Common myeloid progenitor, CD34-positive (primary cell): ENCODE data around the gene PAXIP1.

ENCODE experiments used
- CTCF ChIA-PET: fragments of 350-600 bp; sonication (Branson Sonifier 250); formaldehyde crosslinking; loops from one replicate; lab custom pipeline; 2021; ENCODE audit warnings: antibody characterized with exemption; lab: Charles Lee
- POLR2A ChIA-PET: fragments of 350-600 bp; sonication (Branson Sonifier 250); formaldehyde crosslinking; loops from one replicate; lab custom pipeline; 2021; ENCODE audit warnings: antibody characterized with exemption; lab: Charles Lee
- DNase-seq, 3 donors: peaks; one replicate each; pipeline versions ENCODE4 v3.0.0 to v3.0.0-alpha.2; 2013
- H3K27ac ChIP-seq, 2 experiments: 1 replicate in 1 of 2; 2 replicates in 1 of 2; pipeline ENCODE4 v1.7.0; 2013; ENCODE audit warnings: inconsistent platforms in 2 of 2, low read length in 2 of 2, mild to moderate bottlenecking in 2 of 2, low read depth in 1 of 2, moderate library complexity in 1 of 2; ENCODE audit not compliant: severe bottlenecking in 2 of 2, insufficient read depth in 1 of 2, poor library complexity in 1 of 2
- H3K27me3 ChIP-seq, 5 experiments: replicated peaks in 2 of 5; 1 replicate in 3 of 5; 2 replicates in 2 of 5; pipeline versions ENCODE4 v1.6.1 to v1.7.0; 2013; ENCODE audit warnings: low read length in 4 of 5, mild to moderate bottlenecking in 2 of 5, moderate library complexity in 2 of 5, inconsistent platforms in 1 of 5; ENCODE audit not compliant: insufficient read depth in 5 of 5, control insufficient read depth in 4 of 5
- H3K36me3 ChIP-seq, 4 experiments: 1 replicate in 2 of 4; 2 replicates in 2 of 4; pipeline versions ENCODE4 v1.6.1 to v1.7.0; 2013; ENCODE audit warnings: low read length in 3 of 4, control low read depth in 1 of 4, mild to moderate bottlenecking in 1 of 4; ENCODE audit not compliant: control insufficient read depth in 4 of 4, insufficient read depth in 4 of 4
- H3K4me1 ChIP-seq, 4 experiments: 1 replicate in 3 of 4; 2 replicates in 1 of 4; pipeline versions ENCODE4 v1.6.1 to v1.7.1; 2013; ENCODE audit warnings: low read length in 3 of 4, mild to moderate bottlenecking in 3 of 4, control low read depth in 1 of 4, inconsistent platforms in 1 of 4, moderate library complexity in 1 of 4; ENCODE audit not compliant: control insufficient read depth in 4 of 4, insufficient read depth in 4 of 4; ENCODE audit errors: control extremely low read depth in 1 of 4
- H3K4me3 ChIP-seq, 7 experiments: 1 replicate in 4 of 7; 2 replicates in 3 of 7; pipeline versions ENCODE4 v1.5.1 to v1.7.0; 2013; ENCODE audit warnings: mild to moderate bottlenecking in 7 of 7, low read length in 6 of 7, moderate library complexity in 6 of 7, inconsistent platforms in 2 of 7, low read depth in 2 of 7, control low read depth in 1 of 7; ENCODE audit not compliant: insufficient read depth in 4 of 7, control insufficient read depth in 1 of 7; ENCODE audit errors: extremely low read depth in 1 of 7
- H3K9me3 ChIP-seq, 5 experiments: 1 replicate in 4 of 5; 2 replicates in 1 of 5; pipeline versions ENCODE4 v1.6.1 to v1.7.1; 2013; ENCODE audit warnings: low read length in 4 of 5, mild to moderate bottlenecking in 2 of 5, inconsistent platforms in 1 of 5, low read depth in 1 of 5, moderate library complexity in 1 of 5; ENCODE audit not compliant: control insufficient read depth in 4 of 5, insufficient read depth in 2 of 5; ENCODE audit errors: control extremely low read depth in 1 of 5
- WGBS: methylation state at CpG from one replicate; pipeline ENCODE4 v1.1.5; 2013; ENCODE audit not compliant: insufficient coverage; 5-methylcytosine and 5-hydroxymethylcytosine counted together

Gene PAXIP1

DNA sequence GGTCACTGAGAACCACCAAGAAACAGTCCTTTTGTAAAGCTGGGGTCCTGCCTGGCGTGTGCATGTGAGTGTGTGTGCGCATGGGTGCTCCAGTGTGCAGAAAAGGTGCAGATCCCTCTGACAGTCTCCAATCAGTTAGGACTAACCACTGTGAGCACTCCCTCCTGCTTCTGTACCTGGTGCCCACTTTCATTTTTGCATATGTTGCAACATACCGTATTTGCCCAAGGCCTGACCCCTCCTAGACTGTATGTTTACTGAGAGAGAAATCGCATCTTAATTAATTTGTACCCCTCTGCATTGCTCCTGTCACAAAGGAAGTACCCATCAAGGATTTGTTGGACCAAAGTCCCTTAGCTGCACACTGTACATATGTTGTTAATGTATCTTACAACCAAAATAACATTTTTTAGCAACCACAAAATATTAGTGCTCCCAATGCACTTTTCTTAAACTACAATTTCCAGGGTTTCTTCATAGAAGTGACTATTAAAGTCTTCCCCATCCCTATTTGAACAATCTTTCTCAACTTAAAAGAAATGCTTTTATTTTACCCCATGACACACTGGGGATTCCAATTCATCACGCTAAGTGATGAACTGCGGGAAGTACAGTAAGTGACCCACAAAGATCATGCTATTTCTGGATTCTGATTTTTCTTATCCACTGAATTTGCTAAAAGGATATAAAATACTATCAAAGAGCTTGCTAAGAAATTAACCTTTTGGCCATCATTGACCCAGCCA is 16.6 kb downstream of the PAXIP1 start:
- Histone ChIP-seq H3K27ac (no peak overlapping the region), H3K9me3 (no peaks in the 10 kb centered on the region), H3K36me3 (peaks cover 4 to 41% (median 9%) of the 10 kb centered on the region in 4 experiments), H3K4me1 (peaks cover 0 to 5% (median 0%) of the 10 kb centered on the region in 4 experiments), H3K27me3 (no peaks in the 10 kb centered on the region), H3K4me3 (no peak overlapping the region)
- DNase-seq, result no peak
- 100% methylated on average over 5 of the region's 6 CpGs for WGBS
- CTCF ChIA-PET, result interaction anchor here (0.6 kb wide), 1 partner anchor 23 kb away, joined by 3 read pairs; no protein-coding TSS in a partner anchor
- POLR2A ChIA-PET, result no interaction called here

GRCh38 chr7:154985230-154985629 is 17.7 kb downstream of the PAXIP1 start:
- no peaks in the 10 kb centered on the region for H3K27me3 ChIP-seq
- H3K4me3 ChIP-seq, result no peak overlapping the region
- peaks cover 0 to 5% (median 0%) of the 10 kb centered on the region in 4 experiments for H3K4me1 ChIP-seq
- ChIA-PET POLR2A (no interaction called here), CTCF (interaction anchor here (0.6 to 1.6 kb wide), 3 partner anchors 13 to 33 kb away, joined by 3 to 6 read pairs (median 3); no protein-coding TSS in a partner anchor)
- H3K9me3 ChIP-seq, result no peaks in the 10 kb centered on the region
- no peak overlapping the region for H3K27ac ChIP-seq
- 89% methylated on average over 5 of the region's 6 CpGs for WGBS
- no peak for DNase-seq
- peaks cover 4 to 47% (median 12%) of the 10 kb centered on the region in 4 experiments for H3K36me3 ChIP-seq

GRCh38 chr7:154984601-154985188 is 18.2 kb downstream of the PAXIP1 start:
- Histone ChIP-seq H3K4me3 (no peak overlapping the region), H3K9me3 (no peaks in the 10 kb centered on the region), H3K4me1 (peaks cover 0 to 5% (median 0%) of the 10 kb centered on the region in 4 experiments), H3K27me3 (no peaks in the 10 kb centered on the region), H3K27ac (no peak overlapping the region), H3K36me3 (peaks cover 3 to 49% (median 12%) of the 10 kb centered on the region in 4 experiments)
- CTCF ChIA-PET, result interaction anchor here (0.9 to 1.7 kb wide), 4 partner anchors 11 to 33 kb away, joined by 3 to 6 read pairs (median 4); no protein-coding TSS in a partner anchor
- DNase-seq, result no peak
- POLR2A ChIA-PET, result interaction anchor here (0.7 kb wide), 1 partner anchor 10 kb away, joined by 5 read pairs; no protein-coding TSS in a partner anchor
- 93% methylated on average over 3 of the region's 6 CpGs for WGBS

DNA sequence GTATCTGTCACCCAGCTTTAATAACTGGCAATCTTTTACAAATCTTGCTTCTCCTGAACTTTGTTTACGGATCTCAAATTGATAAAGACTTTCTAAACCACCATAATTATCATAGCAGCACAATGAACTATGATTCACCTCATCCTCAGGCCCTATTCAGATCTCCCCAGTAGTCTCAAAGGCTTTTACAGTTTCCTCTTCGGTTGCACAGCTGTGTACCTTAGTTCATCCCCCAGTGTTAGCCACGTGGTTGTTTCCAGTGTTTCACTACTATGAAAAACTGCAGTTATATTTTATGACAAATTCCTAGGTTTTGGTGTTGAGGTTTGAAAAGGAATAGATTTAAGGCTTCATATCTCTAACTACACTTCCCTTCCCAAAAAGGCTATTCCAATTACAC is 24.9 kb downstream of the PAXIP1 start:
- WGBS, result 100% methylated on average over 1 of the region's 3 CpGs
- POLR2A ChIA-PET, result no interaction called here

GRCh38 chr7:154977250-154977649 is 25.7 kb downstream of the PAXIP1 start:
- CTCF ChIA-PET, result no interaction called here
- no peak overlapping the region for H3K27ac ChIP-seq
- POLR2A ChIA-PET, result no interaction called here
- no peaks in the 10 kb centered on the region for H3K9me3 ChIP-seq
- no peak overlapping the region for H3K4me3 ChIP-seq
- H3K36me3 ChIP-seq, result peaks cover 3 to 67% (median 25%) of the 10 kb centered on the region in 4 experiments
- no peak for DNase-seq
- 100% methylated on average over 6 of the region's 6 CpGs for WGBS
- H3K27me3 ChIP-seq, result no peaks in the 10 kb centered on the region
- peaks cover 0 to 12% (median 0%) of the 10 kb centered on the region in 4 experiments for H3K4me1 ChIP-seq

More for the DNA sequence above, 24.9 kb downstream of the PAXIP1 start:
- no peak for DNase-seq
- Histone ChIP-seq H3K27ac (no peak overlapping the region), H3K36me3 (peaks cover 3 to 65% (median 25%) of the 10 kb centered on the region in 4 experiments), H3K4me1 (peaks cover 0 to 12% (median 0%) of the 10 kb centered on the region in 4 experiments), H3K4me3 (no peak overlapping the region), H3K27me3 (no peaks in the 10 kb centered on the region), H3K9me3 (no peaks in the 10 kb centered on the region)
- CTCF ChIA-PET, result no interaction called here

DNA sequence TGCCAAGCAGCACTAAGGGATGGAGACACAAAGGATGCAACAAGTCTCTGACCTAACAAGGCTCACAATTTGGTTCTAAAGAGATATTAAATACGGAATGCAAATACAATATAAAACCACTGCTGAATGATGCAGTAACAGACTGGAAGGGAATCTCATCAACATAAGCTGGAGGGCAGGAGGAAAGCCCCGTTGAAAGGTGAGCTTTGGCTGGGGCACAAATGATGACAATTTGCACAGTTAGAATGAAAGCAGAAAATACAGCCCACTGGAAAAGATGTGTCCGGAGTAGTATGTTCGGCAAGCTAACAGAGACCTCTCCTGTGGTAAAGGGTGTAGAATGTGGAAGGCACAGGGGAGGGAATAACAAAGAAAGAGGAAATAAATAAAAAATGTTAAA is 26.1 kb downstream of the PAXIP1 start:
- ChIA-PET CTCF (interaction anchor here (1.1 kb wide), 1 partner anchor 368 kb away, joined by 3 read pairs; no protein-coding TSS in a partner anchor), POLR2A (no interaction called here)
- WGBS, result 100% methylated on average over 4 of the region's 4 CpGs
- H3K27ac ChIP-seq, result no peak overlapping the region
- DNase-seq, result no peak
- H3K36me3 ChIP-seq, result peaks cover 3 to 63% (median 25%) of the 10 kb centered on the region in 4 experiments
- no peak overlapping the region for H3K4me3 ChIP-seq
- H3K9me3 ChIP-seq, result no peaks in the 10 kb centered on the region
- H3K4me1 ChIP-seq, result peaks cover 0 to 12% (median 0%) of the 10 kb centered on the region in 4 experiments
- H3K27me3 ChIP-seq, result no peaks in the 10 kb centered on the region
